NCI-H82 treated with DMSO at 0.1 percent for 48 hours (cell line): ENCODE data around the gene CD79A.

Source experiments
- DNase-seq: peaks from one replicate; lab custom pipeline; 2025; ENCODE audit not compliant: unreplicated experiment; lab: John Stamatoyannopoulos, UW

Gene CD79A

GRCh38 chr19:41883463-41883820, 6.4 kb downstream of the CD79A start:
- DNase-seq: no peak

GRCh38 chr19:41883821-41884733, 7.0 kb downstream of the CD79A start:
- peak; percentile 96 for DNase-seq

- no peak for DNase-seq
Observed at GRCh38 chr19:41886761-41887710, 10.0 kb downstream of the CD79A start.

GRCh38 chr19:41887711-41888382, 10.8 kb downstream of the CD79A start:
- DNase-seq: no peak

- DNase-seq: no peak
Observed at GRCh38 chr19:41888926-41889325, 11.8 kb downstream of the CD79A start.

- DNase-seq: no peak
Observed at GRCh38 chr19:41889896-41890295, 12.8 kb downstream of the CD79A start.

- no peak for DNase-seq
Observed at GRCh38 chr19:41890936-41891335, 13.9 kb downstream of the CD79A start.

GRCh38 chr19:41892173-41892902, 15.3 kb downstream of the CD79A start:
- DNase-seq: no peak

GRCh38 chr19:41893899-41894298, 16.8 kb downstream of the CD79A start:
- DNase-seq: no peak

GRCh38 chr19:41894350-41894749, 17.3 kb downstream of the CD79A start:
- no peak for DNase-seq

GRCh38 chr19:41895745-41896580, 18.9 kb downstream of the CD79A start:
- peak; percentile 15 for DNase-seq

GRCh38 chr19:41896581-41896942, 19.5 kb downstream of the CD79A start:
- no peak for DNase-seq

- DNase-seq: no peak
Observed at GRCh38 chr19:41897181-41897580, 20.1 kb downstream of the CD79A start.

- DNase-seq: no peak
Observed at GRCh38 chr19:41897820-41898219, 20.7 kb downstream of the CD79A start.

- no peak for DNase-seq
Observed at GRCh38 chr19:41898235-41898634, 21.2 kb downstream of the CD79A start.

- no peak for DNase-seq
Observed at GRCh38 chr19:41901707-41902360, 24.8 kb downstream of the CD79A start.

GRCh38 chr19:41902594-41902993, 25.5 kb downstream of the CD79A start:
- DNase-seq: no peak

- no peak for DNase-seq
Observed at GRCh38 chr19:41903193-41903953, 26.3 kb downstream of the CD79A start.
